HG03460 (cell line): Measurements from ENCODE around the gene ABCG5.

Experiments
- ATAC-seq: cut with Tn5 transposase; IDR thresholded peaks from one replicate; pipeline ENCODE4 v1.9.1; 2021; ENCODE audit not compliant: unreplicated experiment

The ABCG5 gene

GRCh38 chr2:43838560-43839267, at the start of gene ABCG5, which contains the start of gene ABCG8:
Gene ABCG5, minus strand, starts transcription at chr2:43838839. Its CDS starts 160 bp downstream, at chr2:43838679.
Gene ABCG8, plus strand, starts transcription at chr2:43838971. Its CDS starts 83 bp downstream, at chr2:43839054.
- no peak for ATAC-seq

DNA sequence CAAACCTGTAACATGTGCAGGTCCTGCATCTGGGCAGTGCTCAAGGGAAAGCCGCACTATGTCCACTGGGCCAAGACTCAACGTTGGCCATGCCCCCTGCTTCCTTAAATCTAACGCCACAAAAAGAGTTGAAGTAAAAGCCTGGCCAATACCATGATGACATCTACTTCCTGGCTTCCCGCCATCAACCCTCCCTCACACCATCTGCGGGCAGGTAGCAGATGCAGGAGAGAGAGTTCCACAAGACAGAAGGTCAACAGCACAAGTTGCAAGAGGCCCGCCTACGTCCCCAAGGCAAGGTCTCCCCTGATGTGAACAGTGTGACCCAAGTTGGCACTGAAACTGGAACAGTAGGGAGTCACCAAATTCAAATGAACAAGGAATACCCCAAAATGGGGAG, 48.5 kb upstream of the ABCG5 start:
- no peak for ATAC-seq

GRCh38 chr2:43885132-43885632, 46.5 kb upstream of the ABCG5 start:
- ATAC-seq = no peak

DNA sequence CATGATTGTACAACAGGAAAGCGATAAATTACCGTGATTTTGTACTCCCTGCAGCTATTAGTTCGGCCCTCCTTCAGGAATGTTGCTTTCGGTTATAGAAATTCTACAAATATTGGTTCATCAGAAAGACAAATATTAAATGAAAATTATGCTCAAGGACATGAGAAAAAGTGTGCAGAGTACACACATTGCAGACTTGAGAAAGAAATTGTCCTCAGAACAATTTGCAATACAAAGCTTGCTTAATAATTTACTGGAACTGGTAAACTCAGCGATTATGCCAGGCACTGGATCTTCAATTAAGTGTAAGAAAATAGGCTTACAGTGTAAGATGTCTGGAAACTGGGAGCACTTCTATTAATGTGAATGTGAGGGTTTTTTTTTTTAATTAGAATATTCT, 46.0 kb upstream of the ABCG5 start:
- no peak for ATAC-seq

- ATAC-seq = no peak
Observed at GRCh38 chr2:43882312-43882711, 43.7 kb upstream of the ABCG5 start.

- ATAC-seq = no peak
Observed at GRCh38 chr2:43880952-43881351, 42.3 kb upstream of the ABCG5 start.

GRCh38 chr2:43880471-43880870, 41.8 kb upstream of the ABCG5 start:
- ATAC-seq = no peak

DNA sequence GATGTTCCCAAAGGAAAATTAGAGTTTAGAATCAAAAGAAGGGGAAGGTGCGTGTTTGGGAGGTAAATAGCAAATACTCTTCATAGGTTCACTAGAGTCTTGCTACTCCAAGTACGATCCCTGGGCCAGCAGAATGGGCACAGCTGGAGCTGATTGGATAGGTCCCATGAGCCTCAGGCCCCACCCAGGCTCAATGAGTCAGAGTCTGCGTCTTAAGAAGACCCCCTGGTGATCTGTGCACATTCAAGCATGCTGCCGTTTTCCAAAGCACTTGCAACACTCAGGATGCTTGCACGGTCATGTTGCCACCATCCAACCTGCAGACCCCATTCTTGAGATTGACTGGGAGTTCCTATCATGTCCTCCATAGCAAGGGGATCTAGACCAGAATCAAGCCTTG, 40.6 kb upstream of the ABCG5 start:
- no peak for ATAC-seq

GRCh38 chr2:43877782-43878464, 39.3 kb upstream of the ABCG5 start:
- ATAC-seq = peak; percentile 88

- ATAC-seq = no peak
Observed at GRCh38 chr2:43874776-43875451, 36.3 kb upstream of the ABCG5 start.

DNA sequence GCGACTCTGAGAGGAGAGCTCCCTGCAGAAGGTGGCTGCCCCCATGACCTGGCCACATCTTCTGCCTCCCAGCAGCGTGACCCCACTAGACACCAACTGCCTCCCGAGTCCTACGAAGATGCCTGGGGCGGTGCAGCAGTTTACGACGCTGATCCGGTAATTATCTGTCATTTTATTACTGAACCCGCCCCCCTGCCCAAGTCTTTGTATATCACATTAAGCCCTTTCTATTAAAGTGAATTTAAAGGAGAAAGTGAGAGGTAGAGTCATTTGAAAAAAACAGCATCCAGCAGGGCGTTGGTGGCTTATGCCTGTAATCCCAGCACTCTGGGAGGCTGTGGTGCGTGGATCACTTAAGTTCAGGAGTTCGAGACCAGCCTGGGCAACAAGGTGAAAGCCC, 33.5 kb upstream of the ABCG5 start:
- no peak for ATAC-seq

- no peak for ATAC-seq
Observed at GRCh38 chr2:43855292-43855691, 16.7 kb upstream of the ABCG5 start.

DNA sequence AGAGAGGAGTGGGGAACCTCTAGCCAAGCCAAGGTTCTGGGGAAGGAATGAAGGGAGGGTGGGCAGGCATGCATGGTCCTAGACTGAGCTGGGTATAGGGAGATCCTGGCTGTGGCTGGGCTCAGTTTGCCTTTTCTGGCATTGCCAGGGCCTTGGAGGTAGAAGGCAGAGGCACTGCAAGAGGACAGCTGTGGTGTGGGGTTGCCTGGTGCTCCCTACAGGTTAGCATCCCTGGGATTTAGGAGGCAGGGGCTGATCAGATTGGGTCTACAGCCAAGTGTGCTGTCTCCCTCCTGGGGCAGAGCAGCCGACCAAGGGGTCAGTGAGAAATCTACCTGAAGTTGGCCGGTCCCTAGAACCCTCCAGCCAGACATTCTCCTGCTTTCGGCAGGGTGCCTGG, 16.0 kb upstream of the ABCG5 start:
- no peak for ATAC-seq

GRCh38 chr2:43853141-43854081, 14.8 kb upstream of the ABCG5 start:
- no peak for ATAC-seq

DNA sequence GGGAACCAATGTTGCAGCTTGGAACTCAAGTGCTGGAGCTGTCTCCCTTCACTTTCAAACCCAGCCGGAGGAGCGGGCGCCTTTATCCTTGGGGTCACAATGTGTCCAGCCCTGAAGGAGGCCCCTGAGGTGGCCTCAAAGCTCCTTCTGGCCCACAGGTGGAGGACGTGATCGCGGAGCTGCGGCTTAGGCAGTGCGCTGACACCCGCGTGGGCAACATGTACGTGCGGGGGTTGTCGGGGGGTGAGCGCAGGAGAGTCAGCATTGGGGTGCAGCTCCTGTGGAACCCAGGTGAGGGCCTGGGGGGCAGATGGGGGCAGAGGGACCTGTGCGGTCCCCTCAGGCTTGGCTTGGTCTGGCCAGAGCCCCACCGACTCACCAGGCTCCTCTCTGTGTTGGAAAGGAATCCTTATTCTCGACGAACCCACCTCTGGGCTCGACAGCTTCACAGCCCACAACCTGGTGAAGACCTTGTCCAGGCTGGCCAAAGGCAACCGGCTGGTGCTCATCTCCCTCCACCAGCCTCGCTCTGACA, 13.6 kb upstream of the ABCG5 start:
- no peak for ATAC-seq

- ATAC-seq = no peak
Observed at GRCh38 chr2:43851011-43851980, 12.7 kb upstream of the ABCG5 start.

DNA sequence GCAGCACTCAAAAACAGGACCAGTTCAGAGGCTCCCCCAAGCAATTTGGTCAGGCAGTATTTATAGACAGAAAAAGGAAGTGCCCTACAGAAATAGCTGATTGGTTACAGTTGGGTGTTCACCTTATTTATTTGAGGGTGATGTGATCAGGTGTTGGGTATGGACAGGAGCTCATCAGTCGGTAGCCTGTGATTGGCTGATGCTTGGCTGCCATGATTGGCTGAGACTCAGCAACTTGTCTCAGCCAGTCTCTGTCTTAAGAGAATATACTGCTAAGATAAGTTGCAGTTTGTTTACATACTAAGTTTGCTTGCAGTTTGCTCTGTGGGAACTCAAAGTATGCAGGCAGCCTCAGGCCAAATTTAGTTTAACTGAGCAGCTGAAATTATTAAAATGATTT, 9.6 kb upstream of the ABCG5 start:
- no peak for ATAC-seq

GRCh38 chr2:43846140-43846793, 7.6 kb upstream of the ABCG5 start:
- no peak for ATAC-seq

- no peak for ATAC-seq
Observed at GRCh38 chr2:43845181-43845580, 6.5 kb upstream of the ABCG5 start.
